Stimulated activated memory B cell treated with anti-CD40 and anti-IgM and Interleukin-4, amounts not matched to agents 10 μg/mL and 1 μg/mL and 100 μg/mL, for 72 hours (primary cell): ENCODE data around the gene SLC30A9.

Source experiments
- ATAC-seq: fragments of 150-1000 bp; cut with Tn5 transposase; 2 replicates; pipeline ENCODE4 v1.10.0; 2021
- H3K27ac Mint-ChIP-seq: one replicate; pipeline ENCODE4 v1.8.0; 2022; ENCODE audit warnings: mild to moderate bottlenecking, mixed read lengths
- H3K27me3 Mint-ChIP-seq: one replicate; pipeline ENCODE4 v1.8.0; 2022; ENCODE audit warnings: mixed read lengths
- H3K36me3 Mint-ChIP-seq: one replicate; pipeline ENCODE4 v1.8.0; 2022; ENCODE audit warnings: mixed read lengths
- H3K4me1 Mint-ChIP-seq: one replicate; pipeline ENCODE4 v1.8.0; 2022; ENCODE audit warnings: mixed read lengths
- H3K4me3 Mint-ChIP-seq: one replicate; pipeline ENCODE4 v1.8.0; 2022; ENCODE audit warnings: mild to moderate bottlenecking, moderate library complexity, mixed read lengths
- H3K9me3 Mint-ChIP-seq: one replicate; pipeline ENCODE4 v1.8.0; 2022; ENCODE audit warnings: mixed read lengths

SLC30A9 gene

GRCh38 chr4:41989994-41990364 lies 351 bp upstream of the SLC30A9 start:
- Mint-ChIP-seq H3K9me3 (no peaks in the 10 kb centered on the region), H3K4me1 (peaks cover 24% of the 10 kb centered on the region), H3K4me3 (peak overlapping the region; percentile 94), H3K27ac (peak overlapping the region; percentile 86), H3K36me3 (no peaks in the 10 kb centered on the region), H3K27me3 (no peaks in the 10 kb centered on the region)
- peak; percentile 41 for ATAC-seq

GRCh38 chr4:41991916-41992767 lies 1.8 kb downstream of the SLC30A9 start:
- Mint-ChIP-seq H3K27ac (no peak overlapping the region), H3K4me3 (no peak overlapping the region), H3K9me3 (no peaks in the 10 kb centered on the region), H3K27me3 (no peaks in the 10 kb centered on the region), H3K4me1 (peaks cover 34% of the 10 kb centered on the region), H3K36me3 (no peaks in the 10 kb centered on the region)
- no peak for ATAC-seq

- H3K4me3 Mint-ChIP-seq: no peak overlapping the region
Measured at GRCh38 chr4:41992967-41993857, 2.9 kb downstream of the SLC30A9 start.

GRCh38 chr4:41994461-41994985 lies 4.2 kb downstream of the SLC30A9 start:
- peaks cover 37% of the 10 kb centered on the region for H3K4me1 Mint-ChIP-seq
- no peak overlapping the region for H3K4me3 Mint-ChIP-seq
- no peak overlapping the region for H3K27ac Mint-ChIP-seq
- H3K9me3 Mint-ChIP-seq: no peaks in the 10 kb centered on the region
- peaks cover 7% of the 10 kb centered on the region for H3K36me3 Mint-ChIP-seq
- no peaks in the 10 kb centered on the region for H3K27me3 Mint-ChIP-seq
- no peak for ATAC-seq

More at GRCh38 chr4:41992967-41993857, 2.9 kb downstream of the SLC30A9 start:
- no peak for ATAC-seq
- Mint-ChIP-seq H3K36me3 (peaks cover 7% of the 10 kb centered on the region), H3K27ac (no peak overlapping the region), H3K9me3 (no peaks in the 10 kb centered on the region), H3K4me1 (peaks cover 38% of the 10 kb centered on the region), H3K27me3 (no peaks in the 10 kb centered on the region)

- peaks cover 27% of the 10 kb centered on the region for H3K4me1 Mint-ChIP-seq
- no peak for ATAC-seq
- no peak overlapping the region for H3K27ac Mint-ChIP-seq
- H3K36me3 Mint-ChIP-seq: peaks cover 17% of the 10 kb centered on the region
- H3K27me3 Mint-ChIP-seq: no peaks in the 10 kb centered on the region
- H3K9me3 Mint-ChIP-seq: no peaks in the 10 kb centered on the region
- H3K4me3 Mint-ChIP-seq: no peak overlapping the region
Measured at GRCh38 chr4:41998019-41998418, 7.7 kb downstream of the SLC30A9 start.

GRCh38 chr4:41999321-41999720 lies 9.0 kb downstream of the SLC30A9 start:
- no peak overlapping the region for H3K4me3 Mint-ChIP-seq
- H3K27ac Mint-ChIP-seq: no peak overlapping the region
- no peaks in the 10 kb centered on the region for H3K27me3 Mint-ChIP-seq
- no peaks in the 10 kb centered on the region for H3K9me3 Mint-ChIP-seq
- peaks cover 40% of the 10 kb centered on the region for H3K4me1 Mint-ChIP-seq
- H3K36me3 Mint-ChIP-seq: peaks cover 30% of the 10 kb centered on the region
- ATAC-seq: no peak

- Mint-ChIP-seq H3K4me3 (no peak overlapping the region), H3K36me3 (peaks cover 69% of the 10 kb centered on the region), H3K9me3 (no peaks in the 10 kb centered on the region), H3K27ac (no peak overlapping the region), H3K27me3 (no peaks in the 10 kb centered on the region), H3K4me1 (peaks cover 43% of the 10 kb centered on the region)
- ATAC-seq: no peak
Measured at GRCh38 chr4:42008011-42008786, 17.9 kb downstream of the SLC30A9 start.

- Mint-ChIP-seq H3K27ac (no peak overlapping the region), H3K4me3 (no peak overlapping the region), H3K9me3 (no peaks in the 10 kb centered on the region), H3K36me3 (peaks cover 49% of the 10 kb centered on the region), H3K27me3 (no peaks in the 10 kb centered on the region), H3K4me1 (peaks cover 39% of the 10 kb centered on the region)
- no peak for ATAC-seq
Measured at GRCh38 chr4:42015438-42015837, 25.1 kb downstream of the SLC30A9 start.

- no peaks in the 10 kb centered on the region for H3K27me3 Mint-ChIP-seq
Measured at GRCh38 chr4:42018451-42018850, 28.1 kb downstream of the SLC30A9 start.

GRCh38 chr4:42048394-42048793 lies 58.1 kb downstream of the SLC30A9 start:
- H3K27ac Mint-ChIP-seq: no peak overlapping the region
- no peak overlapping the region for H3K4me3 Mint-ChIP-seq
- H3K36me3 Mint-ChIP-seq: peaks cover 91% of the 10 kb centered on the region
- H3K4me1 Mint-ChIP-seq: no peaks in the 10 kb centered on the region
- H3K27me3 Mint-ChIP-seq: no peaks in the 10 kb centered on the region
- ATAC-seq: no peak
- peaks cover 6% of the 10 kb centered on the region for H3K9me3 Mint-ChIP-seq

More at GRCh38 chr4:42018451-42018850, 28.1 kb downstream of the SLC30A9 start:
- Mint-ChIP-seq H3K27ac (no peak overlapping the region), H3K4me1 (peaks cover 20% of the 10 kb centered on the region), H3K9me3 (no peaks in the 10 kb centered on the region), H3K36me3 (peaks cover 41% of the 10 kb centered on the region), H3K4me3 (no peak overlapping the region)
- no peak for ATAC-seq

GRCh38 chr4:42050516-42051249 lies 60.4 kb downstream of the SLC30A9 start:
- Mint-ChIP-seq H3K9me3 (no peaks in the 10 kb centered on the region), H3K27me3 (no peaks in the 10 kb centered on the region), H3K4me3 (no peak overlapping the region), H3K27ac (no peak overlapping the region), H3K36me3 (peaks cover 85% of the 10 kb centered on the region), H3K4me1 (no peaks in the 10 kb centered on the region)
- ATAC-seq: no peak

- Mint-ChIP-seq H3K36me3 (peaks cover 31% of the 10 kb centered on the region), H3K4me3 (no peak overlapping the region), H3K27me3 (no peaks in the 10 kb centered on the region), H3K9me3 (no peaks in the 10 kb centered on the region), H3K4me1 (no peaks in the 10 kb centered on the region), H3K27ac (no peak overlapping the region)
- no peak for ATAC-seq
Measured at GRCh38 chr4:42066402-42066801, 76.1 kb downstream of the SLC30A9 start.

- Mint-ChIP-seq H3K4me1 (no peaks in the 10 kb centered on the region), H3K36me3 (peaks cover 40% of the 10 kb centered on the region), H3K4me3 (no peak overlapping the region), H3K27me3 (no peaks in the 10 kb centered on the region), H3K9me3 (no peaks in the 10 kb centered on the region), H3K27ac (no peak overlapping the region)
- no peak for ATAC-seq
Measured at GRCh38 chr4:42067264-42067663, 76.9 kb downstream of the SLC30A9 start.

- Mint-ChIP-seq H3K9me3 (no peaks in the 10 kb centered on the region), H3K27ac (no peak overlapping the region), H3K4me1 (no peaks in the 10 kb centered on the region), H3K27me3 (no peaks in the 10 kb centered on the region), H3K36me3 (peaks cover 41% of the 10 kb centered on the region), H3K4me3 (no peak overlapping the region)
- ATAC-seq: no peak
Measured at GRCh38 chr4:42070463-42070862, 80.1 kb downstream of the SLC30A9 start.
